Suppressor macrophage treated with lipopolysaccharide for 4 hours (primary cell): ENCODE results near the gene REXO4.
"Not testable (repeated sequence)": the region's sequence is repeated elsewhere in the genome, so short reads cannot be mapped to it uniquely, and the experiment has no call there.

Experiments used
- DNase-seq: peaks from one replicate; pipeline ENCODE4 v3.0.0-alpha.2; 2020

REXO4 gene

GRCh38 chr9:133415170-133415569, 2.6 kb downstream of the REXO4 start:
- no peak for DNase-seq

- no peak for DNase-seq
These were observed 9.8 kb downstream of the REXO4 start for GRCh38 chr9:133408042-133408441.

DNA sequence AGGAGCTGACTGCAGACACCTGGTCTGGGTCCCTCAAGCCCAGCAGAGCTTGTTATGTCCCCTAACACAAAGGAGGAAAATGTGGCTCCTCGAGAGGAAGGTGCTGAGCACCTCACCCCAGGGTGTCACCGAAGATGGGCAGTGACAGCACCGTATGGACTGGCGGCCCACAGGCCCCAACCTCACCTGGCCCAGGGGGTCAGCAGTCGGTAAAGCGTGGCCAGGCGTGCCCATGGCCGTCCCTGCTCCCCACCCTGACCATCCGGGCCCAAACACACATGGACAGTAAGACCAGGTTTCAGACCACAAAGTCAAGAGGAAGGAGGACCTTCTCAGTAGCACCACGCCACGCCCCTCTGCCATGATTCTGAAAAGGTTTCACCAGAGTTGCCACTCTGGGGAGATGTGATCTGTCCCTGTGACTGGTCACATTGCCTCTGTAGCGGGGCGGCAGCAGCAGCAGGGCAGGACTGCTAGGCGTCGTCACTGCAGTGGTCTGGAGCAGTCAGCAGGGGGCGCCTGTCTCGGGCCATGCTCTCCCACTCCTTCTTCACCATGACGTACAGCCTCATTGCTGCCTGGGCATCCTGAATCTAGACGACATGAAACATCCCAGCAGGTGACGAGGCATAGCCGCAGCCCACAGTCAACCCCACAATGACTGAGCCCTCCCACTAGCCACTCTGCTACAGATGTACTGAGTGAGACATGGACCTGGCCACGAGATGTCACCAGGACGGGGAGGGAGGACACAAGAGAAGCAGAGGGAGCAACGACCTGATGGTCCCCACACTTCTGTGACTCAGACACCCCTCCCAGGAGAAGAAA, 11.1 kb downstream of the REXO4 start:
- peak; percentile 84 for DNase-seq

GRCh38 chr9:133405508-133406438, 12.0 kb downstream of the REXO4 start:
- no peak for DNase-seq

- DNase-seq = no peak
These were observed 13.3 kb downstream of the REXO4 start for GRCh38 chr9:133404454-133405002.

DNA sequence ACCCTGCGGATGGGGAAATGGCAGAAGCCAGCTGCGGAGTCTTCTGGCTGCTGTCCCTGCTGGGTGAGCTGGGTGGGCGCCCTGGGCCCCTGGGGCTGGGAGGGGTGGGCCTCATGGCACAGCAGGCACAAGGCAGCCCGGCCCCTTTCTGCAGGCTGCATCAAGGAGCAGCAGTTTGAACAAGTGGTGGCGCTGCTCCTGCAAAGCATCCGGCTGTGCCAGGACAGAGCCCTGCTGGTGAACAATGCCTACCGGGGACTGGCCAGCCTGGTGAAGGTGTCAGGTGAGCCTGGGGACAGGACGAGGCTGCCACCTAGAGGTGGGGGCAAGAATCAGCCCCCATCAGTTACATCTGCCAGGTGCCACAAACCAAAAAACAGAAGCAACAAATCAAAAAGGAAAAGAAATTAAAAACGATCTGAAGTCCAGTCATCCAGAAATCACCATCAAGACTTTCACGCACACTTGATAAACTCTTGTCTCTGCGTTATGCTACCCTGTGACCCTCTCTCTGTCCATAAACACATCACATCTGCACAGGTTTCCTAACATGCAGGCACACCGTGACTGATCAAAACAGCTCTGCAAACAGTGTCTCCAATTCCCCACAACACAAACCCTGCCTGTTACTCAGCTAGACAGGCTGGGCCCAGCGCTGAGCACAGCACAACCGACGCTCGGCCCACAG, 13.9 kb downstream of the REXO4 start:
- peak; percentile 38 for DNase-seq

- no peak for DNase-seq
These were observed 15.1 kb downstream of the REXO4 start for GRCh38 chr9:133402689-133403088.

DNA sequence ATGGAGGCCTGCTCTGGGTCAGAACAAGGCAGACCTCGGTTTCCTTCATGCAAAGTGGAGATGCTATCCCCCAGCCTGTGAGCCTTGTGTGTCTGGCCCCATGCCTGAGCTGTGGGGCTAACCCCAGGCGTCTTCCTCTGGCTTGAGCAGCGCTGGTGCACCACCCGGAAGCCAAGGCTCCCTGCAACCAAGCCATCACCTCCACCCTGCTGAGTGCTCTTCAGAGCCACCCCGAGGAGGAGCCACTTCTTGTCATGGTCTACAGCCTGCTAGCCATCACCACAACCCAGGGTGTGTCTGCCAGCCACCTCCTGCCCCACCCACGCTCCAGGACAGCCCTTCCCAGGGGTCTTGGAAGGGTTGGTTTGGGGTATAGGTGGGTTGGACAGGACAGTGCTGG, 16.2 kb downstream of the REXO4 start:
- DNase-seq = no peak

DNA sequence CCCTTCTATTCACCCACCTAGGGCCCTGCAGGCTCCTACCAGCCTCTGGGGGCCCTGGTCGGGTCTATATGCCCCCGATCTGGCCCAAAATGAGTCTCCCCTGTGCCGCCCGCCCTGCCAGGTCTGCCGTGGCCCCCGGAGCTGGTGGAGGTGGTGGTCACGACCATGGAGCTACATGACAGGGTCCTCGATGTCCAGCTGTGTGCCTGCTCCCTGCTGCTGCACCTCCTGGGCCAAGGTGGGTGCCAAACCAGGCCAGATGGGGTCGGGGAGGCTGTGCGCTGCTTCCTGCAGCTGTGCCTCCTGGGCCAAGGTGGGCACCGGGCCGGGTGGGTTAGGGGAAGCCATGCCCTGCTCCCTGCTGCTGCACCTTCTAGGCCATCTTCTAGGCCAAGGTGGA, 17.5 kb downstream of the REXO4 start:
- no peak for DNase-seq

DNA sequence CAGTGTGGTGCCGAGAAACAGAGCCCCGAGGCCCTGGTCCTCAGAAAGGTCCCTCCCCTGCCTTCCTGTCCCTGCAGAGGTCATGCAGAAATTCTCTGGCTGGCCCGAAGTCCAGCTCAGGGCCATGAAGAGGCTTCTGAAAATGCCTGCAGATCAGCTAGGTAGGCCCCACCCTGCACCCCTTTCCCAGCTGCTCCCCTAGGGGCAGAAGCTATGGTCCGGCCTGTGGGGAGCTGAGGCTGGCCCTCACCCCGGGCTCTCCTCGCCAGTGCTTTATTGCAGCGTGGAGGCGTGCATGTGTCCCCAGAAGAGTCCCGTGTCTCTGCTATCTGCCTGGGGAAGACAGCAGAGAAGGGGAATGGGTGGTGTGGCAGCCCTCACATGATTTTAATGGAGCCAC, 19.9 kb downstream of the REXO4 start:
- no peak for DNase-seq

DNA sequence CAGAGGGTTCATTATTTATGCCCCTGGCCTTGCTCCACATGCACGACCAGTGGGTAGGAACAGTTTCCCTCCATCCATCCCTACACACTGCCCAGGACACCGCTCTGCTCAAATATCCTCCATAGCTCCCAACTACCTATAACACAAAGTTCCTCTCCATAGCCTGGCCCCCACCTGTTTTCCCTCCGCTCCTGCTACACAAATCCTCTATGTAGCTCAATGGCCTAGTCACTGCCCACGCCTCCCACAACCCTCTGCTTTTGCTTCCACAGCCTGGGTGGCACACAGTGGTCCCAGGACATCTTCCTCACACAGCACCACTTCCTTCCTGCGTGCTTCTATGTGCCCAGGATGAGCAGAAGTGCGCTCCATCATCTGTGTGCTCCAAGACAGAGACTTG, 20.4 kb downstream of the REXO4 start:
- DNase-seq = no peak

DNA sequence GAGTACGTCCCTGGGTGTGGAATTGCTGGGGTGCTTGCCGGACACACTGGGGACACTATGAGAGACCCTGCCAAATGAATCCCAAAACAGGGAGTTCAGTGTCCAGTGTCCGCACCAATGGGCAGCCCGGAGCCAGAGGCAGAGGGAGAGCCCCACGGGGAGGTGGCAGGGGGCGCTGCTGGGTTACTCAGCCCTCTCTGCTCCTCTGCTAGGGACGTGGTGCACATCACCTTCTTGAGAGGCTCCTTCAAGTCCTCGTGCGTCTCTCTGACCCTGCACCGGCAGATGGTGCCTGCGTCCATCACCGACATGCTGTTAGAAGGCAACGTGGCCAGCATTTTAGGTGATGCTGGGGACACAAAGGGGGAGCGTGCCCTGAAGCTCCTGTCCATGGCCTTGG, 20.9 kb downstream of the REXO4 start:
- no peak for DNase-seq

DNA sequence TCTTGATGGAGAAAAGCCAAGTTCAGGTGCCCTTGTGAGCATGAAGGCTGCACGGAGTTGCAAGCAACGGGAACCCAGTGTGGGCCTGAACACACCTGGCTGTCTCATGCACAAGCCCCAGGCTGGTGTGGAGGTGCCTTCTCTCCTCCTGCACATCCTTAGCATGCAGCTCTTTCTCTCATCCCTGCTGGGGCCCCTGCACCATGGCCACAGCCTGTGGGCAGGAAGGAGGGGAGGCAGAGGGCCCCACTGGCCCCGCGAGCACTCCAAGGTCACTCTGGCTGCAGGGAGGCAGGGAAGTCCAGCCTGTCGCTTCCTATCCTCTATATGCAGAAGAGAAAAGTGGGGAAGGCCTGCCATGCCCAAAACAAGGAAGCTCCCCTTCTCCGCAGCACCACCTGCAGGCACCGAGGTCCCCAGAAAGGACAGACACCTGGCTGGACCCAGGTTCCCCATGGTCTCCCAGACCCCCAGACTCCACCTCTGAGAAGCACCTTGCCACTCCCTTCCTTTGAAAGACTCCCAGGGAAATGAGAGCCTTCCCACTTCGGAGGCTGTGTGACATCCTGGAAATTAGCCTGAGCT, 23.0 kb downstream of the REXO4 start:
- DNase-seq = no peak

- DNase-seq = no peak
These were observed 24.4 kb downstream of the REXO4 start for GRCh38 chr9:133393399-133393798.

- DNase-seq = not testable (repeated sequence)
These were observed 25.5 kb downstream of the REXO4 start for GRCh38 chr9:133392308-133392707.

- not testable (repeated sequence) for DNase-seq
These were observed 26.4 kb downstream of the REXO4 start for GRCh38 chr9:133391449-133391848.

DNA sequence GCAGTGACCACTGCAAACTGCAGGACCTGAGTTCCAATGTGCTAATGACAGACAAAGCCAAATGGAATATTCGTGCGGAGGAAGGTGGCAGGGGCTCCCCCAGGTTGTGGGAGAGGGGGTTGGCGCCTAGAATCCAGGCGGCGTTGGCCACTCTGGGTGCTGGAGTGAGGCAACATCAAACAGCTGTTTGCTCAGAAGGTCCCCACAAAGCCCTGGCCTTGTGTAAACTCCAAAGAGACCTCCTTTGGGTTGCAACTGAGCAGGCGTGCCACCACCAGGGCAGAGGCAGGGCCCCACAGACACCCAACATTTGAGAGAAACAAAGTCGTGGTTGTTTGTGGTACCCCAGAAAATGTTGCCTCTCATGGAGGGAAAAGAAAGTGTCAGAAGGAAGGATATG, 27.1 kb downstream of the REXO4 start:
- DNase-seq = no peak

GRCh38 chr9:133389562-133389961, 28.2 kb downstream of the REXO4 start:
- DNase-seq = no peak

DNA sequence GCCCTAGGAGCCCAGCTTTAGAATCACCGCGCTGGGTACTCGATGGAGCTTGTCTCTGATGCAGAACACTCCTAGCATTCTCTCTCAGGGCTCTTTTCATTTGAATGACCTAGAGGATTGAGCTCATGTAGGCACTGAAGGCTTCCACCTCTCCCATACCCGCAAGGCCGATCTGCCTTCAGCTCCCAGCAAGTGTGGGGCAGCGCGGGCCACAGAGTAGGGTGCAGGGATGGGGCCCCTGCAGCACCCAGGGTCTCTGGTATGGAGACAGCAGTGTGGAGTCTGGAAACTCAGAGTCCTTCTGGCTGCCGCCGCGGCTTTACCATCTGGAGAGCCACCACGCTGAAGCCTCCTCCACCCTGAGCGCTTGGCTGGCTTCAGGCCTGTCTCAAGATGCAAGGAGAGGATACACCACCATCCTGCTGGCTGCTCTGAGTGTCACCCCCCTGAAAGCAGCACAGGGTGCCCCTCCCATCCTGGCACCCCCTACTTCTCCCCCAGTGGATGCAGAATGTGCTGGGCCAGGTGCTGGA, 28.7 kb downstream of the REXO4 start:
- DNase-seq = no peak

- no peak for DNase-seq
These were observed 30.1 kb downstream of the REXO4 start for GRCh38 chr9:133387680-133388079.

GRCh38 chr9:133386338-133386737, 31.5 kb downstream of the REXO4 start:
- no peak for DNase-seq

GRCh38 chr9:133385452-133385851, 32.4 kb downstream of the REXO4 start:
- no peak for DNase-seq
